Esophagus muscularis mucosa (tissue), 4 donors: Measurements from ENCODE around the gene RAVER2. TPM values are rescaled to one million over a fixed set of nuclear protein-coding genes. Genes with fewer than 3 reads are reported as not detected.
A peak's percentile ranks its signal among the peaks of the same experiment; 100 is the strongest.
"Not testable (repeated sequence)": the region's sequence is repeated elsewhere in the genome, so short reads cannot be mapped to it uniquely, and the experiment has no call there.

Experiments
- DNase-seq: peaks from one replicate; pipeline ENCODE4 v3.0.0-alpha.2; 2017; ENCODE audit errors: extremely low spot score
- H3K27ac ChIP-seq, 4 donors: fragments of 200-600 bp; sonication (generic); replicated peaks in 1 of 4; 1 replicate in 3 of 4; 2 replicates in 1 of 4; pipeline ENCODE4 v1.5.1; 2016 to 2019; ENCODE audit warnings: mild to moderate bottlenecking in 1 of 4
- H3K27me3 ChIP-seq, 4 donors: fragments of 200-600 bp; sonication (generic); one replicate each; pipeline versions ENCODE4 v1.5.1 to v1.6.0; 2016 to 2019
- H3K36me3 ChIP-seq, 4 donors: fragments of 200-600 bp; sonication (generic); one replicate each; pipeline ENCODE4 v1.5.1; 2016 to 2019
- H3K4me1 ChIP-seq, 4 donors: fragments of 200-600 bp; sonication (generic); one replicate each; pipeline ENCODE4 v1.5.1; 2016 to 2019
- H3K4me3 ChIP-seq, 4 donors: fragments of 200-600 bp; sonication (generic); 1 replicate in 2 of 4; 2 replicates in 2 of 4; pipeline ENCODE4 v1.5.1; 2016 to 2019; ENCODE audit warnings: mild to moderate bottlenecking in 4 of 4, moderate library complexity in 1 of 4
- H3K9me3 ChIP-seq, 4 donors: fragments of 200-600 bp; sonication (generic); 1 replicate in 3 of 4; 2 replicates in 1 of 4; pipeline ENCODE4 v1.5.1; 2016 to 2019
- EP300 ChIP-seq: sonication (generic); formaldehyde crosslinking; IDR thresholded peaks from one replicate; pipeline ENCODE4 v1.6.1; 2017; ENCODE audit warnings: antibody characterized with exemption
- POLR2A ChIP-seq: fragments of 450-650 bp; IDR thresholded peaks from one replicate; pipeline ENCODE4 v1.6.1; 2017; ENCODE audit warnings: antibody characterized with exemption, moderate library complexity, mild to moderate bottlenecking, low read depth
- POLR2AphosphoS5 ChIP-seq, 2 donors: sonication (generic); formaldehyde crosslinking; IDR thresholded peaks; one replicate each; pipeline ENCODE4 v1.6.1; 2017; ENCODE audit warnings: antibody characterized with exemption in 2 of 2
- WGBS: methylation state at CpG from one replicate; pipeline ENCODE4 v1.1.5; 2018; 5-methylcytosine and 5-hydroxymethylcytosine counted together
- intact Hi-C: fragments of 100-400 bp; cut with DNase I; formaldehyde crosslinking; loops from one replicate; pipeline ENCODE4 v1.15.1; 2023
- total RNA-seq, 4 donors: library from RNA; depleted of rRNA; stranded (reverse); fragments of >200 nt; gene quantifications; one replicate each; pipeline versions ENCODE4 v1.1.0 to v1.2.1, GENCODE V29; 2016
- TF ChIP-seq, protein P1 (sequence below), 3 experiments: fragments of 200-600 bp in 2 of 3; fragments of 450-650 bp in 1 of 3; sonication (generic) in 2 of 3; IDR thresholded peaks; one replicate each; pipeline ENCODE4 v1.5.1; 2017 to 2019; ENCODE audit warnings: antibody characterized with exemption in 3 of 3, mild to moderate bottlenecking in 2 of 3, moderate library complexity in 1 of 3

Gene RAVER2
- total RNA-seq, 4 donors from 2014 or later: 17.9 to 30.2 (median 22.4) TPM

DNA sequence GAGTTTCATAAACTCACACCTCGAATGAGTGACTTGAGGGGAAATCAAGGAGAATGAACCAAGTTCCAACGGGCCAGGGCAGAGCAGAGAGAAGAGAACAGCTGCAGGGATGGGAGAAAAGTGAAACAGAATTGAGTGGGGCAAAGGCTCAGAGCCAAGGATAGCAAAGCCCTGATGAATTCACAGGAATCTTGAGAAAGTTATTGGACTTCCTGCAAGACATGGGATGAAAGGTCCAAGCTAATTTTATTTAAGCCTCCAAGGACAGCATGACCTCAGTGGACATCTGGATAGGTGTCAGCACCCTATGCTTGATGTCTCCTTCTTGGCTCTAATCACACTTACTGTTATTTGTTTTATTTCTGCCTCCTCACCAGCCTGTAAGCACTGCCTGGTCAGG, 43.0 kb upstream of the RAVER2 start:
- TF ChIP-seq POLR2A (no peak), POLR2AphosphoS5 (IDR thresholded peaks at IDR 0.05) (no peak)
- no peaks in the 10 kb centered on the region for H3K36me3 ChIP-seq
- 71% methylated on average over 2 of the region's 2 CpGs for WGBS
- no peak overlapping the region for H3K27ac ChIP-seq
- intact Hi-C loops: no loop called here
- H3K27me3 ChIP-seq: no peaks in the 10 kb centered on the region
- no peaks in the 10 kb centered on the region for H3K4me1 ChIP-seq
- H3K9me3 ChIP-seq: no peaks in the 10 kb centered on the region
- no peak for DNase-seq
- H3K4me3 ChIP-seq: no peak overlapping the region

DNA sequence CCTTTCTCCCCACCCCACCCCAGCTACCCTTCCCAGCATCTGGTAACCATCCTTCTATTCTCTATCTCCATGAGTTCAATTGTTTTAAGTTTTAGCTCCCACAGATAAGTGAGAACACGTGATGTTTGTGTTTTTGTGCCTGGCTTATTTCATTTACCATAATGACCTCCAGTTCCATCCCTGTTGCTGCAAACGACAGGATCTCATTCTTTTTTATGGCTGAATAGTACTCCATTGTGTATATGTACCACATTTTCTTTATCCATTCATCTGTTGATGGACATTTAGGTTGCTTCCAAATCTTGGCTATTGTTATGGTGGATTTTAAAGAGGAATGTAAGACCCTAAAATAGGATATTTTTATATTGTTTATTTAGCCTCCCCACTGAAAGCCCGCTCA, 42.2 kb upstream of the RAVER2 start:
- H3K9me3 ChIP-seq, H3K27ac ChIP-seq, H3K36me3 ChIP-seq, H3K4me3 ChIP-seq, H3K27me3 ChIP-seq, H3K4me1 ChIP-seq, intact Hi-C loops, DNase-seq: not testable (repeated sequence)
- WGBS: 85% methylated on average over 3 of the region's 3 CpGs

DNA sequence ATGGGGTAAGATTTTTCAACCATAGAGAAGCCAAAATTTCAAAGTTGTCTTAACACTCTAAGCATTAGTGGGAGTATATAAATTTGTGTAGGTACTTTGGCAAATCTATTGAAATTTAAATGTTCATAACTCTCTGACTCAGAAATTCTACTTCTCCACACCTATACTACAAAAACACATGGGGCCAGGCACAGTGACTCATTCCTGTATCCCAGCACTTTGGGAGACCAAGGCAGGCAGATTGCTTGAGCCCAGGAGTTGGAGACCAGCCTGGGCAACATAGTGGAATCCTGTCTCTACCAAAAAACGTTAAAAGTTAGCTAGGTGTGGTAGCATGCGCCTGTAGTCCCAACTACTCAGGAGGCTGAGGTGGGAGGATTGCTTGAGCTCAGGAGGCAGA, 41.3 kb upstream of the RAVER2 start:
- Histone ChIP-seq H3K27me3 (no peaks in the 10 kb centered on the region), H3K4me1 (no peaks in the 10 kb centered on the region), H3K4me3 (no peak overlapping the region), H3K27ac (no peak overlapping the region), H3K36me3 (no peaks in the 10 kb centered on the region), H3K9me3 (no peaks in the 10 kb centered on the region)
- peak; percentile 24 for DNase-seq
- TF ChIP-seq POLR2AphosphoS5 (IDR thresholded peaks at IDR 0.05): no peak
- no peak for TF ChIP-seq EP300
- TF ChIP-seq, protein P1, sequence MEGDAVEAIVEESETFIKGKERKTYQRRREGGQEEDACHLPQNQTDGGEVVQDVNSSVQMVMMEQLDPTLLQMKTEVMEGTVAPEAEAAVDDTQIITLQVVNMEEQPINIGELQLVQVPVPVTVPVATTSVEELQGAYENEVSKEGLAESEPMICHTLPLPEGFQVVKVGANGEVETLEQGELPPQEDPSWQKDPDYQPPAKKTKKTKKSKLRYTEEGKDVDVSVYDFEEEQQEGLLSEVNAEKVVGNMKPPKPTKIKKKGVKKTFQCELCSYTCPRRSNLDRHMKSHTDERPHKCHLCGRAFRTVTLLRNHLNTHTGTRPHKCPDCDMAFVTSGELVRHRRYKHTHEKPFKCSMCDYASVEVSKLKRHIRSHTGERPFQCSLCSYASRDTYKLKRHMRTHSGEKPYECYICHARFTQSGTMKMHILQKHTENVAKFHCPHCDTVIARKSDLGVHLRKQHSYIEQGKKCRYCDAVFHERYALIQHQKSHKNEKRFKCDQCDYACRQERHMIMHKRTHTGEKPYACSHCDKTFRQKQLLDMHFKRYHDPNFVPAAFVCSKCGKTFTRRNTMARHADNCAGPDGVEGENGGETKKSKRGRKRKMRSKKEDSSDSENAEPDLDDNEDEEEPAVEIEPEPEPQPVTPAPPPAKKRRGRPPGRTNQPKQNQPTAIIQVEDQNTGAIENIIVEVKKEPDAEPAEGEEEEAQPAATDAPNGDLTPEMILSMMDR (IDR thresholded peaks at IDR 0.05): no peak
- TF ChIP-seq POLR2A: no peak
- WGBS: 84% methylated on average over 2 of the region's 2 CpGs
- intact Hi-C loops: no loop called here

DNA sequence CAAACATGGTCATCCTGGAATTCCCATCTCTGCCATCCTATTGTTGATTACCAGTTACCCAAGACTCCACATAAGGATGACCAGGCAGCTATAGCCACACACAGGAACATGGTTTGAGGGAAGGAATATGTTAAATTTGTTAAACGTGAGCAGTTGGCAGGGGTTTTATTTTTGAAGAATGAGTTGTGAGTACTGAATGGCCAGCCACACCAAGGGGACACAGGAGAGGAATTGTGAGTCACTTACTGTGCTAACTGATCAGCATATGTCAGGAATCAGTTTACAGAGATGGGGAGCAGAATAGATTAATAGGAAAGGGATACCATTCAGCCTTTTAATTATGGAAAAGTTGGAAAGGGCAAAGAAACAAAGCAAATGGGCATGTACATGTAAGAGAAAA, 39.3 kb upstream of the RAVER2 start:
- DNase-seq: peak; percentile 47
- WGBS: 43% methylated on average over 1 of the region's 1 CpG
- H3K4me1 ChIP-seq: no peaks in the 10 kb centered on the region
- H3K27me3 ChIP-seq: no peaks in the 10 kb centered on the region
- H3K9me3 ChIP-seq: no peaks in the 10 kb centered on the region
- intact Hi-C loops: no loop called here
- H3K27ac ChIP-seq: no peak overlapping the region
- H3K4me3 ChIP-seq: no peak overlapping the region
- TF ChIP-seq POLR2A (no peak), POLR2AphosphoS5 (IDR thresholded peaks at IDR 0.05) (no peak), EP300 (no peak)
- TF ChIP-seq, protein P1 (IDR thresholded peaks at IDR 0.05): no peak
- H3K36me3 ChIP-seq: no peaks in the 10 kb centered on the region

DNA sequence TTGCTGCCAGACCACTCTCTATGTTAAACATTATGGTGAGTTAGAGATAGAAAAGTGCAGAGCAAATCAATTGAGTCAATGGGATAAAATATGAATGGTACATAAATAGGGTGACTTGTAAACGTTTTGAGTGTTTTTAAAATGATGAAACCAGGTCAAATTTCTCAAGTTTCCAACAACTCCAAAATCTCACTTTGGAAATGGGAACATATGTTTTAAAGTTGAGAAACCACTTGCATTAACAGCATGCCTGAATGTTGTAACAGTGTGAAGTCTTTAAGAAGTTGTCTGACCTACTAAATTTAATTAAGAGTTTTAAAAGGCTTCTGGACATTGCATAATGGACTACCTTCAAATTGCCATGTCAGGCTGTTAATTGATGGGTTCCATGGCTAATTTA, 33.6 kb upstream of the RAVER2 start:
- Histone ChIP-seq H3K36me3 (no peaks in the 10 kb centered on the region), H3K4me3 (no peak overlapping the region), H3K27ac (no peak overlapping the region), H3K9me3 (no peaks in the 10 kb centered on the region), H3K4me1 (no peaks in the 10 kb centered on the region), H3K27me3 (no peaks in the 10 kb centered on the region)
- no peak for TF ChIP-seq POLR2A
- no peak for DNase-seq
- 48% methylated on average over 1 of the region's 1 CpG for WGBS
- intact Hi-C loops: no loop called here

DNA sequence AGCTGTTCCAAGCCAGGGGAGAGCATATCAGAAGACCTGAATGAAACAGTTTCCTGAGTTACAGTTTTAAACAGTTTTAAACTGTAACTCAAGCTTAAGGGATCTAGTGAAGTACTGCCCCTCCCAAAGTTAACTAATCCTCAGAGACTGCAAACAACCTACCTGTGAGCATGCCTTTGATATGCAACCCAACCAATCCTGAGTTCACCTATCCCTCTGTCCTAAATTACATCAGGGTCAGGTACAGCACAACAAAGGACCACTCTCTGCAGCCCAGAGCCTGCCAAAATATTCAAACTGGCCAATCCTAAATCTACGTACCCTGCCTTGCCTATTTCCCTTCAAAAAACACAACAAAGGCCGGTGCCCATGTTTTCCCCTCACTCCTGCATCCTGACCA, 32.8 kb upstream of the RAVER2 start:
- no peak overlapping the region for H3K27ac ChIP-seq

More for the DNA sequence above, 32.8 kb upstream of the RAVER2 start:
- Histone ChIP-seq H3K4me1 (no peaks in the 10 kb centered on the region), H3K4me3 (no peak overlapping the region), H3K27me3 (no peaks in the 10 kb centered on the region), H3K36me3 (no peaks in the 10 kb centered on the region), H3K9me3 (no peaks in the 10 kb centered on the region)
- WGBS: 86% methylated on average over 2 of the region's 2 CpGs
- TF ChIP-seq POLR2A: no peak
- TF ChIP-seq POLR2AphosphoS5 (IDR thresholded peaks at IDR 0.05): no peak
- no peak for TF ChIP-seq EP300
- TF ChIP-seq, protein P1 (IDR thresholded peaks at IDR 0.05): no peak
- intact Hi-C loops: no loop called here
- DNase-seq: peak; percentile 34
